NT2/D1 (cell line): ENCODE data around the gene SNRNP70.
"Not testable (repeated sequence)": the region's sequence is repeated elsewhere in the genome, so short reads cannot be mapped to it uniquely, and the experiment has no call there.

ENCODE experiments used
- SUZ12 ChIP-seq: IDR thresholded peaks from 2 replicates; pipeline ENCODE4 v1.6.1; 2011; ENCODE audit not compliant: insufficient read length, insufficient read depth; ENCODE audit errors: extremely low read depth
- YY1 ChIP-seq: IDR thresholded peaks from 2 replicates; pipeline ENCODE4 v1.6.1; 2011; ENCODE audit not compliant: insufficient read length, insufficient read depth
- ZNF274 ChIP-seq: IDR thresholded peaks from 2 replicates; pipeline ENCODE4 v1.6.1; 2011; ENCODE audit warnings: mild to moderate bottlenecking, low read depth, low read length

DNA sequence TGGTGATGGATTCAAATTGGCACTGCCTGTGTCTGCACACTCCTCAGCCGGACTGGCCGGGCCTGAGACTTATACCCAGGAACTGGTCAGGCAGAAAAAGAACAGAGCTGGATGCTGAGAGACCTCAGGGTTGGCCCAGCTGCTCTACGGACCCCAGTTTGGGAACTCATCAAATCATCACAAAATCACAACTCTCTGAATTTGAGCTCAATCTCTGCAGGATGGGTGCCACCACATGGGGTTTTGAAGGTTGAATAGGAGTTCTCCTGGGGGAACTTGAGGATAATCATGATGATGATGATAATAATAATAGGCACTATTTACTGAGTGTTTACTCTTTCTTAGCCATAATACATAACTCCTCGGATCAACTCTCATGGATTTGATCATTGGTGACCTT lies 42.6 kb upstream of the SNRNP70 start:
- TF ChIP-seq YY1, ZNF274, SUZ12: not testable (repeated sequence)
